ENCODE results near the gene RNF123.

RNF123 gene

DNA sequence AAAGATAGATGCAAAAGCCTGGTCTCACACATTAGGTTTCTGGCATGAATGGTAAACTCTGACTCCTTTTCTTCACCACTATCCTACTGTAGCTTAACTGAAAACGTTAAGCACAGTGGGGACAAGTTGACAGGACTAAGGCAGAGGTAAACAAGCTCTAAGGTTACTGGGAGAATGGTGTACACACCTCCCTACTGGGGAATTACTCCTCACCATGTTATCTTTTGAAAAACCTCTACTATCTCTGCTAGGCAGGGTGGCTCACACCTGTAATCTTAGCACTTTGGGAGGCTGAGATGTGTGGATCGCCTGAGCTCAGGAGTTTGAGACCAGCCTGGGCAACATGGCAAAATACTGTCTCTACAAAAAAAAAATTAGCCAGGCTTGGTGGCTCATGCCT, 67.8 kb downstream of the RNF123 start:
- no peak for DNase-seq

DNA sequence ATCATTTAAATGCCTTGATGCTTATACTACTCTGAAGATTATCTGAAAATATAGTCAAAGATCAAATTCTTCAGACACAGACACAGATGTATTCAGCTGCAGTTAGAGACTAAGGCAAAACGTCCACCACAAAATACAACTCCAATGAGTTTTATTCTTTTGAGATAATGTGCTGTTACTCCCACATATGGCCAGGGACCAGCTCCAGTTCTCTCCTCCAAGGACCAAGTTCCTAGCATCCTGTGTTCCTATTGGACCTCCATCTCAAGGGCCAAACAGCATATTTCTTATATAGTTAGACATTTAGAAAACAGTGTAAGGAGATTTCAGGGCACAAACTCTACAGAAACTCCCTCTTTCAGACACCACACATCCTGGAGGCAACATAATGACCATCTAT, 69.9 kb downstream of the RNF123 start:
- DNase-seq, result no peak

DNA sequence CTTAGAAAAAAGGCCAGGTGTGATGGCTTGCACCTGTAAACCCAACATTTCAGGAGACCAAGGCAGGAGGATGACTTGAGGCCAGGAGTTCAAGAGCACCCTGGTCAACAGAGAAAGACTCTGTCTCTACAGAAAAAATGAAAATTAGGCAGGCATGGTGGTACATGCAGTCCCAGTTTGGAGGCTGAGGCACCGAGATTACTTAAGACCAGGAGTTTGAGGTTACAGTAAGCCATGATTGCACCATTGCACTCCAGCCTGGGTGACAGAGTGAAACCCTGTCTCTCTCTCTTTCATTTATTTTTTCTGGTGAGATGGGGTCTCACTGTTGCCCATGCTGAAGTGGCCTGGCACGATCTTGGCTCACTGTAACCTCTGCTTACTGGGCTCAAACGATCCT, 72.3 kb downstream of the RNF123 start:
- no peak for DNase-seq

DNA sequence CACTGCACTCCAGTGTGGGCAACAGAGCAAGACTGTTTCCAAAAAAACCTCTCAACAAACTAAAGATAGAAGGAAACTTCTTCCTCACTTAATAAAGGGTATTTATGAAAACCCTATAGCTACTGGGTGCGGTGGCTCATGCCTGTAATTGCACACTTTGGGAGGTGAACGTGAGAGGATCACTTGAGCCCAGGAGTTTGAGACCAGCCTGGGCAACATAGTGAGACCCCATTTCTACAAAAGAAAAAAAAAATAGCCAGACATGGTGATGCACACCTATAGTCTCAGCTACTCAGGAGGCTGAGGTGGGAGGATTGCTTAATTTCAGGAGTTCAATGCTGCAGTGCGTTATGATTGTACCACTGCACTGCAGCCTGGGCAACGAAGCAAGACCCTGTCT, 74.6 kb downstream of the RNF123 start:
- DNase-seq, result no peak

DNA sequence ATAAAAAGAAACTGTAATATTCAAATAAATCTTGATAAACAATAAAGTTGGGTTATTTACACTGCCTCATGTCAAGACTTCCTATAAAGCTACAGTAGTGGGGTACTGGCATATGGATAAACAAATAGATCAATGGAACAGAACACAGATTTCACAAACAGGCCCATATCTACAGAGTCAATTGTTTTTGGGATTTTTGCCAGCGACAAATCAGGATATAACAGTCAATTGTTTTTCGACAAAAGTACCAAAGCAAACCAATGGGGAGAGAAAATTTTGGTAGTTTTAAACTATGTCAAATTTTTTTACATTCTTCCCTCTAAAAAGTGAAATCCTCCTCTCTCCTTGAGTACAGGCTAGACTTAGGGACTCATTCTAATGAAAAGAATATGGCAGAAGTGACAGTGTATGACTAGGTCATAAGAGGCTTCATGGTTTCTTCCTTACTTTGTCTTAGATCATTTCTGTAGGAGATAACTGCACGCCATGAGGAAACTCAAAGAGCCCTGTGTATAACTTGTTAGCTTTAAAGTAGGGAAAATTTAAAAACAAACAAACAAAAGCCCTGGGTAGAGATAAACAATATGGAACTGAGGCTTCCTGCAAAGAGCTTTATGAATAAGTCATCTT, 80.0 kb downstream of the RNF123 start:
- DNase-seq, result no peak

DNA sequence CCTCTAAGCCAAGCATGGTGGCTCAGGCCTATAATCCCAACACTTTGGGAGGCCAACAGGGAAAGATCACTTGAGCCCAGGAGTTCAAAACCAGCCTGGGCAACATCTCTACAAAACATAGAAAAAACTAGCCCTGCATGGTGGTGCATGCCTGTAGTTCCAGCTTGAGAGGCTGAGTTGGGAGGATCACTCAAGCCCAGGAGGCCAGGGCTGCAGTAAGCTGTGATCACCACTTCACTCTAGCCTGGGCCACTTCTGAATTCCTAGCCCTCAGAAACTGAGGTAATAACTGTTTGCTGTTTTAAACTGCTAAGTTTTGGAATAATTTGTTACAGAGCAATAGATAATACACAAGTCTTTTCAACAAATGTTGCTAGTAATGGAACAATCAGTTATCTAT, 80.6 kb downstream of the RNF123 start:
- no peak for DNase-seq

All from NCI-H774 (cell line).